ENCODE measurements around the gene CCL2. TPM values are rescaled to one million over a fixed set of nuclear protein-coding genes. Genes with fewer than 3 reads are reported as not detected.

Gene CCL2
- total RNA-seq, 1 experiment from 2014 or later, result 1.4 TPM

DNA sequence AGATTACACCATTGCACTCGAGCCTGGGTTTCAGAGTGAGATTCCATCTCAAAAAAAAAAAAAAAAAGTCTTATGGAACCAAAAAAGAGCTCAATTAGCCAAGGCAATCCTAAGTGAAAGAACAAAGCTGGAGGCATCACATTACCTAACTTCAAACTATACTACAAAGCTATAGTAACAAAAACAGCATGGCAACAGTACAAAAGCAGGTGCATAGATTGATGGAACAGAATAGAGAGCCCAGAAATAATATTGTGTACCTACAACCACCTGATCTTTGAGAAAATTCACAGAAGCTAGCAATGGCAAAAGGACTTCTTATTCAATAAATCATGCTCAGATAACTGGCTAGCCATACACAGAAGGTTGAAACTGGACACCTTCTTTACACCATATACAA lies 24.7 kb upstream of the CCL2 start:
- Histone ChIP-seq H2BK5ac (ENCODE audit: insufficient read length, low read length) (no peak overlapping the region), H2BK15ac (ENCODE audit: low read depth, low read length) (no peak overlapping the region), H3K9me3 (ENCODE audit: control insufficient read depth, low read depth, low read length) (no peaks in the 10 kb centered on the region), H2BK120ac (ENCODE audit: low read depth, low read length, poor library complexity, severe bottlenecking) (no peak overlapping the region), H3K18ac (ENCODE audit: insufficient read length, low read depth, low read length) (no peak overlapping the region), H3K23ac (ENCODE audit: insufficient read length, low read depth, low read length) (no peak overlapping the region), H2AK5ac (ENCODE audit: insufficient read length, low read length) (no peak overlapping the region), H3K4ac (ENCODE audit: low read depth, low read length) (no peak overlapping the region), H4K91ac (ENCODE audit: insufficient read length, low read depth, low read length) (no peak overlapping the region), H3K79me1 (ENCODE audit: insufficient read depth, low read depth, low read length, poor library complexity, severe bottlenecking) (no peaks in the 10 kb centered on the region), H3K79me2 (ENCODE audit: insufficient read depth, low read length) (no peaks in the 10 kb centered on the region), H4K5ac (ENCODE audit: insufficient read length, low read depth, low read length) (no peak overlapping the region), H4K8ac (replicated peaks; ENCODE audit: insufficient read length, low read depth, low read length) (no peak overlapping the region), H3K14ac (ENCODE audit: insufficient read depth, low read length) (no peak overlapping the region), H2AFZ (ENCODE audit: low read length) (no peak overlapping the region), H3K23me2 (ENCODE audit: insufficient read length, low read depth, low read length, poor library complexity, severe bottlenecking) (no peaks in the 10 kb centered on the region), H3K27ac (ENCODE audit: insufficient read length, low read depth, low read length) (no peak overlapping the region), H3K4me1 (ENCODE audit: insufficient read depth, low read length) (no peaks in the 10 kb centered on the region; the same call in 1 of the 2 replicates), H3K4me2 (ENCODE audit: insufficient read depth, insufficient read length, low read length) (no peak overlapping the region), H2BK12ac (ENCODE audit: insufficient read length, low read depth, low read length) (no peak overlapping the region), H3K9ac (ENCODE audit: extremely low read depth, insufficient read length, low read length) (no peak overlapping the region), H3K27me3 (ENCODE audit: insufficient read depth, low read length) (no peaks in the 10 kb centered on the region), H2BK20ac (ENCODE audit: low read depth, low read length, poor library complexity, severe bottlenecking) (no peak overlapping the region), H3K56ac (ENCODE audit: insufficient read length, low read depth, low read length) (no peak overlapping the region), H3T11ph (ENCODE audit: low read length) (no peak overlapping the region), H4K20me1 (ENCODE audit: control insufficient read depth, insufficient read depth, insufficient read length) (no peaks in the 10 kb centered on the region)
- no peaks in the 10 kb centered on the region; the same call in 1 of the 2 replicates for H3K27me3 Mint-ChIP-seq (ENCODE audit: low read depth)
- WGBS (ENCODE audit: extremely low coverage, insufficient read length, low lambda C conversion rate), result no CpG with 5 or more reads among the region's 1 CpG
- TF ChIP-seq, protein P1, sequence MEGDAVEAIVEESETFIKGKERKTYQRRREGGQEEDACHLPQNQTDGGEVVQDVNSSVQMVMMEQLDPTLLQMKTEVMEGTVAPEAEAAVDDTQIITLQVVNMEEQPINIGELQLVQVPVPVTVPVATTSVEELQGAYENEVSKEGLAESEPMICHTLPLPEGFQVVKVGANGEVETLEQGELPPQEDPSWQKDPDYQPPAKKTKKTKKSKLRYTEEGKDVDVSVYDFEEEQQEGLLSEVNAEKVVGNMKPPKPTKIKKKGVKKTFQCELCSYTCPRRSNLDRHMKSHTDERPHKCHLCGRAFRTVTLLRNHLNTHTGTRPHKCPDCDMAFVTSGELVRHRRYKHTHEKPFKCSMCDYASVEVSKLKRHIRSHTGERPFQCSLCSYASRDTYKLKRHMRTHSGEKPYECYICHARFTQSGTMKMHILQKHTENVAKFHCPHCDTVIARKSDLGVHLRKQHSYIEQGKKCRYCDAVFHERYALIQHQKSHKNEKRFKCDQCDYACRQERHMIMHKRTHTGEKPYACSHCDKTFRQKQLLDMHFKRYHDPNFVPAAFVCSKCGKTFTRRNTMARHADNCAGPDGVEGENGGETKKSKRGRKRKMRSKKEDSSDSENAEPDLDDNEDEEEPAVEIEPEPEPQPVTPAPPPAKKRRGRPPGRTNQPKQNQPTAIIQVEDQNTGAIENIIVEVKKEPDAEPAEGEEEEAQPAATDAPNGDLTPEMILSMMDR (conservative IDR thresholded peaks at IDR 0.05), result no peak
- H3K4me3 Mint-ChIP-seq, result no peak overlapping the region
- no peak for DNase-seq
- no peak overlapping the region for H3K27ac Mint-ChIP-seq
- peaks cover 2 to 10% (median 9%) of the 10 kb centered on the region in 3 experiments; a peak in 5 of 7 replicates for H3K36me3 Mint-ChIP-seq (ENCODE audit: insufficient read depth in 1 of 3, low read depth in 3 of 3)
- H3K9me3 Mint-ChIP-seq, result peaks cover 17% of the 10 kb centered on the region in 2 experiments
- H3K4me1 Mint-ChIP-seq, result peaks cover 20 to 26% of the 10 kb centered on the region in 2 experiments
